ENCODE data around the gene XYLB. TPM values are rescaled to one million over a fixed set of nuclear protein-coding genes. Genes with fewer than 3 reads are reported as not detected.
A peak's percentile ranks its signal among the peaks of the same experiment; 100 is the strongest.

The XYLB gene
- total RNA-seq, 2 experiments from 2014 or later: 0.25 to 0.59 TPM

DNA sequence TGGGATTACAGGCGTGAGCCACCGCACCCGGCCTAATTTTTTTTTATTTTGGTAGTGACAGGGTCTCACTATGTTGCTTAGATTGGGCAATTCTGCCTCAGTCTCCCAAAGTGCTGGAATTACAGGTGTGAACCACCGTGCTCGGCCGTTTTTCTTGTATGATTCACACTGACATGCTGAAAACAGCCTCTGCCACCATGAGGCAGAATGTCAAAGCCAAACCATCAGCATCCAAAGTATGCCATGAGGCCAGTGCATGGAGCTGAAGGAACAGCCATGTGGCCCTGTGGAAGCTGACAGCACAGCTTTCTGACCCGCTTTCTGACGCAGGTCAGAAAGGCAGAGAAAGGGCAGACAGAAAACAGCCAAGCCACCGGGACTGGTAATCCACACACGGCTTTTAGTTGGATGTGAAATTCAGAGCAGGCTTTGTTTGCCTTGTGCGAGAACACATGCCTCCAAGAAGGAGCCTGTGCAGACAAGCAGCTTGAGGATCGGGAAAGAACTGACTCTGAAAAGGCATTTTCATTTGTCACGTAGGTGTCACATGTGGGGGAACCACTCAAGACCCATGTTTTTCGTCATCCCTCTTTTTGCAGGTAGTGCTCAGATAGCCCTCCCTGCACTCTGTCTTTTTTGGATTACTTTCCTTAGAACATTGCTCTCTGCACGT, 25.1 kb downstream of the XYLB start:
- H3K9me3 Mint-ChIP-seq: no peaks in the 10 kb centered on the region
- H3K36me3 ChIP-seq (ENCODE audit: insufficient read depth, low read length): no peaks in the 10 kb centered on the region
- POLR2A ChIA-PET: no interaction called here
- H3K4me3 ChIP-seq (ENCODE audit: low read length): no peak overlapping the region
- TF ChIP-seq, protein P1, sequence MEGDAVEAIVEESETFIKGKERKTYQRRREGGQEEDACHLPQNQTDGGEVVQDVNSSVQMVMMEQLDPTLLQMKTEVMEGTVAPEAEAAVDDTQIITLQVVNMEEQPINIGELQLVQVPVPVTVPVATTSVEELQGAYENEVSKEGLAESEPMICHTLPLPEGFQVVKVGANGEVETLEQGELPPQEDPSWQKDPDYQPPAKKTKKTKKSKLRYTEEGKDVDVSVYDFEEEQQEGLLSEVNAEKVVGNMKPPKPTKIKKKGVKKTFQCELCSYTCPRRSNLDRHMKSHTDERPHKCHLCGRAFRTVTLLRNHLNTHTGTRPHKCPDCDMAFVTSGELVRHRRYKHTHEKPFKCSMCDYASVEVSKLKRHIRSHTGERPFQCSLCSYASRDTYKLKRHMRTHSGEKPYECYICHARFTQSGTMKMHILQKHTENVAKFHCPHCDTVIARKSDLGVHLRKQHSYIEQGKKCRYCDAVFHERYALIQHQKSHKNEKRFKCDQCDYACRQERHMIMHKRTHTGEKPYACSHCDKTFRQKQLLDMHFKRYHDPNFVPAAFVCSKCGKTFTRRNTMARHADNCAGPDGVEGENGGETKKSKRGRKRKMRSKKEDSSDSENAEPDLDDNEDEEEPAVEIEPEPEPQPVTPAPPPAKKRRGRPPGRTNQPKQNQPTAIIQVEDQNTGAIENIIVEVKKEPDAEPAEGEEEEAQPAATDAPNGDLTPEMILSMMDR (IDR thresholded peaks at IDR 0.05): no peak
- H3K4me1 Mint-ChIP-seq (ENCODE audit: low read depth): peaks cover 32% of the 10 kb centered on the region
- ATAC-seq (ENCODE audit: poor library complexity) (no peak), DNase-seq (no peak)
- H3K27ac ChIP-seq (ENCODE audit: low read depth in 1 of 2, low read length in 2 of 2): no peak overlapping the region
- peaks cover 0 to 11% of the 10 kb centered on the region in 2 experiments for H3K9me3 ChIP-seq (ENCODE audit: control insufficient read depth in 1 of 2, insufficient read depth in 1 of 2, low read length in 2 of 2)
- no peaks in the 10 kb centered on the region for H3K36me3 Mint-ChIP-seq (ENCODE audit: low read depth)
- no peak overlapping the region for H3K27ac Mint-ChIP-seq
- H3K27me3 ChIP-seq (ENCODE audit: control insufficient read depth in 1 of 2, insufficient read depth in 2 of 2, low read length in 2 of 2): no peaks in the 10 kb centered on the region
- H3K4me3 Mint-ChIP-seq: no peak overlapping the region
- intact Hi-C loops (cut with DNase I, micrococcal nuclease): no loop called here
- peaks cover 36% of the 10 kb centered on the region for H3K4me1 ChIP-seq (ENCODE audit: insufficient read depth, low read length)
- CTCF ChIA-PET: no interaction called here
- no peaks in the 10 kb centered on the region for H3K27me3 Mint-ChIP-seq

- TF ChIP-seq, protein P1 (IDR thresholded peaks at IDR 0.05): no peak
- Mint-ChIP-seq H3K9me3 (no peaks in the 10 kb centered on the region), H3K36me3 (ENCODE audit: low read depth) (no peaks in the 10 kb centered on the region), H3K4me3 (no peak overlapping the region), H3K27me3 (no peaks in the 10 kb centered on the region), H3K27ac (no peak overlapping the region), H3K4me1 (ENCODE audit: low read depth) (peaks cover 36% of the 10 kb centered on the region)
- intact Hi-C loops (cut with DNase I, micrococcal nuclease): no loop called here
- H3K4me3 ChIP-seq (ENCODE audit: low read length): no peak overlapping the region
- H3K27me3 ChIP-seq (ENCODE audit: control insufficient read depth in 1 of 2, insufficient read depth in 2 of 2, low read length in 2 of 2): no peaks in the 10 kb centered on the region
- POLR2A ChIA-PET: no interaction called here
- no peak for DNase-seq
- no peak overlapping the region for H3K27ac ChIP-seq (ENCODE audit: low read depth in 1 of 2, low read length in 2 of 2)
- H3K36me3 ChIP-seq (ENCODE audit: insufficient read depth, low read length): no peaks in the 10 kb centered on the region
- ATAC-seq (ENCODE audit: poor library complexity): no peak
- peaks cover 0 to 11% of the 10 kb centered on the region in 2 experiments for H3K9me3 ChIP-seq (ENCODE audit: control insufficient read depth in 1 of 2, insufficient read depth in 1 of 2, low read length in 2 of 2)
- H3K4me1 ChIP-seq (ENCODE audit: insufficient read depth, low read length): peaks cover 36% of the 10 kb centered on the region
- CTCF ChIA-PET: no interaction called here
These were observed 25.6 kb downstream of the XYLB start for GRCh38 chr3:38372214-38372601.

DNA sequence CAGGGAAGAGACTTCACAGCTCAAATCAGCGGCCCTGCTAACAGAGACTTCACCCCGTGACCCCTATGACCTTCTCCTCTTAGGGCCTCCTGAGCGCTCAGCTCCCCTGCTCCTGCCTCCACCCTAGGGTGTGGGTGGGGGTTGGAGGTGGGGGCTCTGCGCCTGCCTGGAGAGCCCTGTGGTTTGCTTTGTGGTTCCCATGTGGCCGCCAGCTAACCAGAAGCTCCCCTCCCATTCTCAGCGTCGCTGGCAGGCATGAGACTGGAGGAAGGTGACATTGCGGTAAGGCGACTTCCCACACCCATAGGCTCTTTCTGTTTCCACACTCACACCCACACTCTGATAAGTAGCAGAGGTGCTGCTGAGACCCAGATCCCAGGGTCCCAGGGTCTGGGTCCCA, 27.6 kb downstream of the XYLB start:
- Mint-ChIP-seq H3K9me3 (no peaks in the 10 kb centered on the region), H3K27me3 (no peaks in the 10 kb centered on the region), H3K36me3 (ENCODE audit: low read depth) (no peaks in the 10 kb centered on the region), H3K27ac (peak overlapping the region; percentile 79), H3K4me1 (ENCODE audit: low read depth) (peaks cover 36% of the 10 kb centered on the region), H3K4me3 (peak overlapping the region; percentile 54)
- no peaks in the 10 kb centered on the region for H3K9me3 ChIP-seq (ENCODE audit: control insufficient read depth in 1 of 2, insufficient read depth in 1 of 2, low read length in 2 of 2)
- intact Hi-C loops (cut with DNase I, micrococcal nuclease): no loop called here
- H3K36me3 ChIP-seq (ENCODE audit: insufficient read depth, low read length): no peaks in the 10 kb centered on the region
- TF ChIP-seq, protein P1 (IDR thresholded peaks at IDR 0.05): no peak
- H3K4me1 ChIP-seq (ENCODE audit: insufficient read depth, low read length): peaks cover 36% of the 10 kb centered on the region
- ChIA-PET CTCF (no interaction called here), POLR2A (interaction anchor here (1.0 to 1.8 kb wide), 2 partner anchors 81 to 146 kb away, joined by 4 to 7 read pairs; no protein-coding TSS in a partner anchor)
- peak; percentile 43 for ATAC-seq (ENCODE audit: poor library complexity)
- peak in 7 of 14 experiments; percentile 5 to 50 (median 30) for DNase-seq
- no peak overlapping the region for H3K4me3 ChIP-seq (ENCODE audit: low read length)
- no peak overlapping the region for H3K27ac ChIP-seq (ENCODE audit: low read depth in 1 of 2, low read length in 2 of 2)
- no peaks in the 10 kb centered on the region for H3K27me3 ChIP-seq (ENCODE audit: control insufficient read depth in 1 of 2, insufficient read depth in 2 of 2, low read length in 2 of 2)
